HG02973 (cell line): ENCODE measurements around the gene POLA1.

Experiments
- ATAC-seq: cut with Tn5 transposase; IDR thresholded peaks from one replicate; pipeline ENCODE4 v1.9.1; 2021; ENCODE audit warnings: moderate library complexity; ENCODE audit not compliant: unreplicated experiment

The POLA1 gene

DNA sequence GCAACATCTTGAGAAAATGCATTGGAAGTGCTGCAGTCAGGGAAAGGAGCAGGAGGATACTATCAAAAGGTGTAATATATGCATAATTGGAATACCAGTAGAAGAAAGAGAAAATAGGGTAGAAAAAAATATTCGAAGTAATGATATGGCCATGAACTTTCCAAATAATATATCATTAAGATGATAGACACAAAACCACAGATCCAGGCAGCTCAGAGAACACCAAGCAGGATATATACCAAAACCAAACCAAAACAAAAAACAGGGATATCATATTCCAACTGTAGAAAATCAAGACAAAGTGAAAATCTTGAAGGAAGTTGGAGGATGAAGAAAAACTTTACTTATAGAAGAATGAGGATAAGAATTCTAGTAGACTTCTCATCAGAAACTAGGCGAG is 9.7 kb upstream of the POLA1 start:
- no peak for ATAC-seq

DNA sequence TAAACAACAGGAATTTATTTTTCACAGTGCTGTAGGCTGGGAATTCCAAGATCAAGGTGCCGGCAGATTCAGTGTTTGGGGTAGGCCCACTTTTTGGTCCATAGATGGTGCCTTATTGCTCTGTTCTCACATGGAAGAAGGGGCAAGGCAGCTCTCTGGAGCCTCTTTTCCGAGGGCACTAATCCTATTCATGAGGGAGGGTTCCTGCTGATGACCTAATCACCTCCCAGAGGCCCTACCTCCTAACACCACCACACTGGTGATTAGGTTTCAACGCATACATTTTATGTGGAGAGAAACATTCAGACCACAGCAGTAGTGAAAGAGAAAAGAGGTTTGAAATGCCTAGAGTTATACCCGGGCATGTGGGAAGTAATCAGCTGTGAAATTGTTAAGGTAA is 1.4 kb upstream of the POLA1 start:
- no peak for ATAC-seq

DNA sequence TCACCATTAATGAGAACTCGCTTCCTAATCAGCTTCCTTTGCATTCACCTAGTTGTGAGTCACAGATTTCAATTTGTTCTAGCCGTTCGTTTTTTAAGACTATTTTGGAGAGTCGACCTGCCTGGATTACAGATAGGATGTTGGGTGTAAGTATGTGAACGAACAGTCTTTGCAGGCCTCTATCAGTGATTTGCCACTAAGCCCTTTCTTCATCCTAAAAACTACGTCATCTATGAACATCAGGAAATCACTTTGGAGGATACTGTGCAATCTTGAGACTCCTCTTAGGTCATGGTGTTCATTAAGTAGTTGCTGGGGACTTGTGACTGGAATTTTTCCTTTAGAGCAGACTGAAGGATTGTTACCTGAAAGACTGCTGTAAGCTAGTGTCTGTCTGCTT is 1.1 kb downstream of the POLA1 start:
- no peak for ATAC-seq

- ATAC-seq: no peak
Measured at GRCh38 chrX:24696294-24696693, 2.6 kb downstream of the POLA1 start.

DNA sequence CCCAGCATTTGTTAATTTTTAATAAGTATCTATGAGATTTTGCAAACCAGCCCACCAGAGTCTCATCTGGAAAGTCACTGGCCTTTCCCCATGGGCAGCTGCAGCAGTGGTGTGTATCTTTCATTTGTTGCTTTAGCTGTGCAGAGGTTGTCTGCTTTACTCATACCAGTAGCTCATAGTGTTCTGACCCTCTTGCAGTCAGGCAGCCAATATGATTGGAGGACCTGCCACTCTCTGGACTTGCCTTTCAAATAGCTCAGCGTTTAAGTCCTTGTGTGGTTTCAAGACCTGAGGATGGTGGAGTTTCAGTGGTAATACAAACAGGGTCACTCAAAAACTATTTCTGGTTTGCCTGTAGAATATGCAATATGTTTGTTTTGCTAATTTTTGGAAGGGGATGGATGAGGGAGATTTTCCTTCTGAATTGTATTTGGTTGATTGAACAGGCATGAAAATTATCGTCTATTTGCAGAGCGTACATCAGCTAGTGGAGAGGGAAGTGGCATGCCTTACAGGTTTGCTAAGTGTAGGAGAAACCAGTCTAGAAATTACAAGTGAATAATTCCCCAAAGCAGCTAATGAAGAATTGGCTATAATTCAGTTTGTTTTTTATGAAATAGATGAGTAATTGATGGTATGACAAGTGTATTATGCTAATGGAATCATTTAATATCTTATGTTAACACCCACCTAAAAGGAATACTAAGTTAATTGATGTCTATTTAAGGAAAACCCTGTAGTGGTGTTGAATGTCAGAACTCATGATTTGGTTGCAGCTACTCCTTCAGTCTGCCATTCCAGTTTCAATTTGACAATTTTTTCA is 8.9 kb downstream of the POLA1 start:
- ATAC-seq: peak; percentile 99

DNA sequence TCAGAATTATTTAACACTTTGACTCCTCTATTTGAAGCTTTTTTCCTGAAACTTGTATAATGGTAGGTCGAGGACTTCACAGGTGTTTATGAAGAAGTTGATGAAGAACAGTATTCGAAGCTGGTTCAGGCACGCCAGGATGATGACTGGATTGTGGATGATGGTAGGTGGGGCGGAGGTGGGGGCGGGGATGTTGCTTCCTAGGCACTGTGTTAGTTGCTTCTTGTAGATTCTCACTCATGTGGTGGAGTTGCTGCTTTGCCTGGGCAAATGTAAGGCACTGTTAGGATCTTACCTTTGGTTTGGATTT is 9.4 kb downstream of the POLA1 start:
- ATAC-seq: no peak

DNA sequence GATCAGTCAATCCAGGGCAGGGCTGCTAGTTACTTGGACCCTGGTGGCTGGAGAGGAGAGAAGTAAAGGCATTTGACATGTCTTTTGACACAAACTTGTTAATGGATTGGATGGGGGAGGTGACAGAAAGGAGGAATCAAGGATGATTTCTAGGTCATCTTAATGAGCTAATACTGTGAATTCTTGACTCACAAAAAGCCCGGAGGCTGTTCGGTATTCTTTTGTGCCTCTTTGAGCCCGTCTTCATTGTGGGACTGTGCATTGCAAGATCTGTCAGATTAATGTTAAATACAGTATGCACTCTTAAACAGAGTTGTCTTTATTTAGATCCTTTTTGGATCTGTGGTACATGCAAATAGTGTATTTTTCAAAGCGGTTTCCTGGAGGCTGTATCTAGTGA is 25.1 kb downstream of the POLA1 start:
- ATAC-seq: no peak

- no peak for ATAC-seq
Measured at GRCh38 chrX:24720036-24720435, 26.3 kb downstream of the POLA1 start.

DNA sequence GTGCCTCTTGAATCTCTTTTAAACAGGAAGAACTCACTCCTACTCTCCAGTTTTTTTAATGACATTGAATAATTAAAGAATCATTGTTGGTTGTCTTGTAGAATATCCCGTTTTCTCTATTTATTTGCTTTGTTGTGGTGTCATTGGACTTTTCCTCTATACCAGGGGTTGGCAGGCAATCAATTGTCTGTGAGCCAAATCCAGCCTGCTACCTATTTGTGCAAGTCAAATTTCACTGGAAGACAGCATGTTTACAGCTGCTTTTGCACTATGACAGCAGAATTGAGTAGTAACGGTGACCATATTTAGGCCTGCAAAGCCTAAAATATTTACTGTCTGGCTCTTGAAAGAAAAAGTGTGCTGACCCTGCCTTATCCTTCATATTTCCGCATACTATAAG is 34.8 kb downstream of the POLA1 start:
- ATAC-seq: no peak

- no peak for ATAC-seq
Measured at GRCh38 chrX:24732766-24733500, 39.2 kb downstream of the POLA1 start.

GRCh38 chrX:24741330-24741729 is 47.6 kb downstream of the POLA1 start:
- ATAC-seq: no peak

DNA sequence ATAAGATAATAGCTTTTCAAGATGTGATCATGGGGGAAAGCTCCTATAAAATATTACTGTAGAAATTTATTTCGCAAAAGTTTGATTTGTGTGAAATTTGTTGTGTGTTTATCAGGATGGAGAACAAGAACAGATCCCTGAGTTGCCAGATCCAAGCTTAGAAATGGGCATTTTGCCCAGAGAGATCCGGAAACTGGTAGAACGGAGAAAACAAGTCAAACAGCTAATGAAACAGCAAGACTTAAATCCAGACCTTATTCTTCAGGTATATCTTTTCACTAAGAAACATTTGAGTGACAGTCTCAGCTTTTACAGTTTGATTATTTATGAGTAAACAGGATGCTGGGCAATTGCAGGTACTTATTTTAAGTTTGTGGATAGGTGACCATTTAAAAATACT is 54.5 kb downstream of the POLA1 start:
- no peak for ATAC-seq

DNA sequence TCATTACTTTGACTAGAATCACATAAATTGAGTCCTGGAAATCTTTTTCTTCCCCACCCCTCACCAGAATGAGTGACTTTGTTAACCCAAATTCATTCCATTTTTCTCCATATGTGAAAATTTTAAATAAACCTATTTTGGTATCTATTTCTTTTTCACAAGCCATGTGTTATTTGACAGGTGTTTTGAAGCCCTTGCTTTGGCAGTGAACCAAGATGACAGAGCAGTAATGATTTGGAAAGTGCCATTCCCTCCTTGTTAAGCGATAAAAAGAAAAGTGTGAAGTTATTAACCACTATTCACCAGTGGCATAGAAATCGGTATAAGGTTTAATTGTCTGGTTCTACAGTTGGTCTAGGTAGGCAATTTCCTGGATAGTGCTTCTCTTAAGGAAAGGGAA is 66.1 kb downstream of the POLA1 start:
- ATAC-seq: no peak

DNA sequence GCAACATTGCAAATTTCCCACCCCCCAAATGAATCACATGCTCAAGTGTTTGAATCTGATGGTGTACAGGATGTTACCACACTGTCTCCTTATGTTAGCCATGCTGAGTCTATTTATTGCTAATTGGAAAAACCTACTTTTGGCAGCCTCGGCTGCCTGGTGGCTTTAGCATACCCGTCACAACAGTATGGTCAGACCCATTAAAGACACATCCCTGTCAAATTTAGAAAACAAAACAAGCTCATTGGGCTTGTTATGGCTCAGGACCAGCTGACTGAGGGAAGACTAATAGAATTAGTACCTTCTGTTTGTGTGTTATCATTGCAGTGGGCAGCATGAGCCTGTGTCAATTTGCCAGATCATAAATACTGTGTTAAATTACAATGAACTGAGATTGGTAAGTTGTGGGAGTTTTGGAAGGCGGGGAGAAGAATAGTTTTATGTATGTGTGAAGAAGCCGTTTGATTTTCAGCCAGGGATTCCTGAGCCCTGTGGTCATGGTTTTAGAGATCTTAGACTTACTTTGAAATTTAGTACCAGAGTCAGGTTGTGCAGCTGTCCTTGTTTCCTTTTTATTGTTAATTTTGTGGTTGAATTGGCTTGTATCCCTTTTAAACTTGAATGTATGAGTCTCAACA is 66.8 kb downstream of the POLA1 start:
- no peak for ATAC-seq

GRCh38 chrX:24761306-24761705 is 67.6 kb downstream of the POLA1 start:
- no peak for ATAC-seq

DNA sequence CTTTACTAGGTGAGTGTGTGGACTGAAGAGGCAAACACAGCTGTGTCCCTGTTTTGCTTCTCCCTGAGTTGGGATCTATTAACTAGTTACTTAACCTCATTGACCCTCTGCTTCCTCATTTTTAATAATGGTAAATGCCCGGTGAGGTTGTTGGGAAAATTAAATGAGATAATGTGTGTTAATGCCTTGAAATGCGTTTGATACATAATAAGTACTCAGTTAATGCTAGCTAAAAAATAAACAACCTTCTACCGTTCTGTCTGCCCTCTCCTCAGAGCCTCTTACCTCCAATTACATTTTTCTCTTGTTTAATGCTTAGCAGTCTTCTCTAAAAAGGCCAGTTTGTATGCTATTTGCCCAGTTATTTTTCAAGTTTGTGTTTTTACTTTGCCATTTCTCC is 70.3 kb downstream of the POLA1 start:
- no peak for ATAC-seq

GRCh38 chrX:24767557-24767956 is 73.8 kb downstream of the POLA1 start:
- no peak for ATAC-seq

DNA sequence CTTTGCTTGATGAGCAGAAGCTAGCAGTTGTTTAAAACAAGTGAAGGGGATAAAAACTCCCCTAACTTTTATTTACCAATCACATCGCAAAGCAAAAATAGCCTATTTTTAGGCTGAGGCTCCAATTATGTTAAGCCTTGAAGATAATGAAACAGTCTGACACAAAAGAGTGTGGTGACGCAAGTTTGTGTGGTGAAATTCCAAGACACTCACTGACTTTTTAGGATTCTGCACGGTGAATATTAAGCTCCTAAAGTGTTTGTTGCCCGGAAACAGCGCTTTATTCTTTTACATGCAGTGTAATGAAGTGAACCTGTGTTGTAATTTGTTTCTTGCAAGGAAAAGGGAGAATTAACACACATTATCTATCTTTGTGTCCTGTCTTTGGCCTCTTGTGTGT is 74.8 kb downstream of the POLA1 start:
- ATAC-seq: no peak

GRCh38 chrX:24774650-24775049 is 80.9 kb downstream of the POLA1 start:
- no peak for ATAC-seq

DNA sequence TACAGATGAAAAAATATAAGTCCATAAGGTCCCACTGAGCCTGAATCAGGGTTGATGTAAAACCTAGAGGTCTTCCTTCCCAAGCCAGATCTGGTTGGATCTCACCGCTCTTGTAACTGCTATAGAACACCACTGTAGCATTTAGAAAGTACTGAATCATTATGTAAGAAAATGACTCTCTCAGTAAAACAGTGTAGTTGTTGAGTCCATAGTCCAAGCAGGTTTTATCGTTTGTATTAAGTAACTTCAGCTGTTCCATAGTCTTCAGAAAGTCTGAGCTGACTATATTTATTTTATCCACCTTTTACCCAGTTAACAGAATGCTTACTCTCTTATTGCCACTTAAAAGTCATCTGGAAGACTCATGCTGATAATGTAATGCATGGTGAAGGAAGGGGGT is 82.2 kb downstream of the POLA1 start:
- ATAC-seq: no peak

DNA sequence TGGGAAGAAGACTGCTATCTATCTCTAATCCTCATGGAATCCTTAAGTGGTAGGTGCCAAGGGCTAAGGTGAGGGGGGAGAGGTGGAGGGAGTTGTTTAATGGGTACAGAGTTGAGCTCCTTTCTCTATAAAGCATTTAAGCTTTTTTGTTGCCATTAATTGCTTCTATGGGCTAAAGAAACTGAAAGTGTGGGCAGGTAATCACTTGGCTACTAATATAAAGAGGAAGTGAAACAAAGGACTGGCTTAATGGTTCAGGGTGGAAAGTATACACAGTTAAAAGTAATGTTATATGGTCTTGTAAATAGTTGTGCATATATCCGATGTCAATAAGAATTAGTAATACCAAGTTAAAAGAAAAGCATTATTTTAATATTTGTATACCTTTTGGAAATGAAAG is 83.9 kb downstream of the POLA1 start:
- ATAC-seq: peak; percentile 95

- ATAC-seq: no peak
Measured at GRCh38 chrX:24782011-24782410, 88.3 kb downstream of the POLA1 start.
